Muscle layer of colon (tissue), 2 donors: ENCODE data around the gene RAB9A.

Source experiments
- H3K27ac ChIP-seq: one replicate; pipeline ENCODE4 v1.7.0; 2013; ENCODE audit warnings: low read depth, mild to moderate bottlenecking, low read length, moderate library complexity
- H3K27me3 ChIP-seq, 2 donors: one replicate each; pipeline ENCODE4 v1.7.0; 2013; ENCODE audit warnings: low read length in 2 of 2, mild to moderate bottlenecking in 2 of 2; ENCODE audit not compliant: insufficient read depth in 2 of 2, control insufficient read depth in 1 of 2
- H3K36me3 ChIP-seq: one replicate; pipeline ENCODE4 v1.7.0; 2013; ENCODE audit warnings: mild to moderate bottlenecking, low read length; ENCODE audit not compliant: insufficient read depth
- H3K4me1 ChIP-seq: one replicate; pipeline ENCODE4 v1.7.0; 2013; ENCODE audit warnings: mild to moderate bottlenecking, low read length; ENCODE audit not compliant: insufficient read depth
- H3K4me3 ChIP-seq, 2 donors: one replicate each; pipeline ENCODE4 v1.7.0; 2013; ENCODE audit warnings: low read length in 2 of 2, low read depth in 1 of 2, mild to moderate bottlenecking in 1 of 2, moderate library complexity in 1 of 2
- H3K9ac ChIP-seq: one replicate; pipeline ENCODE4 v1.7.0; 2013; ENCODE audit warnings: low read length
- H3K9me3 ChIP-seq: one replicate; pipeline ENCODE4 v1.7.0; 2013; ENCODE audit warnings: mild to moderate bottlenecking, low read length
- donor health status: abdominal sarcoma.
- donor health status: Adenocarcinoma of cecum.

RAB9A gene

GRCh38 chrX:13692771-13693231, 3.9 kb downstream of the RAB9A start:
- Histone ChIP-seq H3K36me3 (no peaks in the 10 kb centered on the region), H3K9ac (no peak overlapping the region), H3K27ac (no peak overlapping the region), H3K4me3 (no peak overlapping the region), H3K27me3 (peaks cover 10% of the 10 kb centered on the region in 2 donors), H3K9me3 (no peaks in the 10 kb centered on the region), H3K4me1 (peaks cover 25% of the 10 kb centered on the region)

GRCh38 chrX:13693341-13693961, 4.5 kb downstream of the RAB9A start:
- no peaks in the 10 kb centered on the region for H3K9me3 ChIP-seq
- no peak overlapping the region for H3K27ac ChIP-seq
- peaks cover 10% of the 10 kb centered on the region in 2 donors for H3K27me3 ChIP-seq
- no peaks in the 10 kb centered on the region for H3K36me3 ChIP-seq
- H3K4me1 ChIP-seq = peaks cover 25% of the 10 kb centered on the region
- H3K4me3 ChIP-seq = no peak overlapping the region
- no peak overlapping the region for H3K9ac ChIP-seq

GRCh38 chrX:13694359-13694758, 5.4 kb downstream of the RAB9A start:
- H3K36me3 ChIP-seq = no peaks in the 10 kb centered on the region
- H3K4me3 ChIP-seq = no peak overlapping the region
- no peak overlapping the region for H3K9ac ChIP-seq
- no peaks in the 10 kb centered on the region for H3K9me3 ChIP-seq
- peaks cover 4 to 10% of the 10 kb centered on the region in 2 donors for H3K27me3 ChIP-seq
- H3K4me1 ChIP-seq = peaks cover 29% of the 10 kb centered on the region
- no peak overlapping the region for H3K27ac ChIP-seq

- Histone ChIP-seq H3K9me3 (no peaks in the 10 kb centered on the region), H3K27me3 (peaks cover 0 to 10% of the 10 kb centered on the region in 2 donors), H3K4me3 (no peak overlapping the region), H3K9ac (no peak overlapping the region), H3K4me1 (peaks cover 30% of the 10 kb centered on the region), H3K27ac (no peak overlapping the region), H3K36me3 (no peaks in the 10 kb centered on the region)
Measured at GRCh38 chrX:13694983-13695382, 6.1 kb downstream of the RAB9A start.

GRCh38 chrX:13695601-13696115, 6.7 kb downstream of the RAB9A start:
- Histone ChIP-seq H3K4me3 (no peak overlapping the region), H3K36me3 (no peaks in the 10 kb centered on the region), H3K9ac (no peak overlapping the region), H3K27me3 (peaks cover 0 to 5% of the 10 kb centered on the region in 2 donors), H3K9me3 (no peaks in the 10 kb centered on the region), H3K27ac (no peak overlapping the region), H3K4me1 (peaks cover 30% of the 10 kb centered on the region)

- H3K27me3 ChIP-seq = peaks cover 0 to 3% of the 10 kb centered on the region in 2 donors
- H3K27ac ChIP-seq = no peak overlapping the region
- H3K9me3 ChIP-seq = no peaks in the 10 kb centered on the region
- no peaks in the 10 kb centered on the region for H3K36me3 ChIP-seq
- H3K4me1 ChIP-seq = peaks cover 27% of the 10 kb centered on the region
- H3K4me3 ChIP-seq = no peak overlapping the region
- H3K9ac ChIP-seq = no peak overlapping the region
Measured at GRCh38 chrX:13697455-13697854, 8.5 kb downstream of the RAB9A start.

- Histone ChIP-seq H3K36me3 (no peaks in the 10 kb centered on the region), H3K9ac (no peak overlapping the region), H3K27me3 (no peaks in the 10 kb centered on the region), H3K4me1 (peaks cover 23% of the 10 kb centered on the region), H3K27ac (no peak overlapping the region), H3K9me3 (no peaks in the 10 kb centered on the region), H3K4me3 (no peak overlapping the region)
Measured at GRCh38 chrX:13697976-13698375, 9.0 kb downstream of the RAB9A start.

GRCh38 chrX:13698432-13698831, 9.5 kb downstream of the RAB9A start:
- no peak overlapping the region for H3K27ac ChIP-seq
- no peak overlapping the region for H3K9ac ChIP-seq
- H3K9me3 ChIP-seq = no peaks in the 10 kb centered on the region
- no peaks in the 10 kb centered on the region for H3K27me3 ChIP-seq
- H3K4me3 ChIP-seq = no peak overlapping the region
- no peaks in the 10 kb centered on the region for H3K36me3 ChIP-seq
- H3K4me1 ChIP-seq = peaks cover 24% of the 10 kb centered on the region

- H3K36me3 ChIP-seq = no peaks in the 10 kb centered on the region
- no peak overlapping the region for H3K9ac ChIP-seq
- H3K27ac ChIP-seq = no peak overlapping the region
- H3K9me3 ChIP-seq = no peaks in the 10 kb centered on the region
- no peak overlapping the region for H3K4me3 ChIP-seq
- peaks cover 16% of the 10 kb centered on the region for H3K4me1 ChIP-seq
- no peaks in the 10 kb centered on the region for H3K27me3 ChIP-seq
Measured at GRCh38 chrX:13699183-13699826, 10.4 kb downstream of the RAB9A start.

- Histone ChIP-seq H3K4me3 (no peak overlapping the region), H3K4me1 (peaks cover 12% of the 10 kb centered on the region), H3K36me3 (no peaks in the 10 kb centered on the region), H3K9me3 (no peaks in the 10 kb centered on the region), H3K27me3 (no peaks in the 10 kb centered on the region), H3K27ac (no peak overlapping the region), H3K9ac (no peak overlapping the region)
Measured at GRCh38 chrX:13700380-13700779, 11.5 kb downstream of the RAB9A start.

GRCh38 chrX:13702111-13702789, 13.3 kb downstream of the RAB9A start:
- Histone ChIP-seq H3K27me3 (no peaks in the 10 kb centered on the region), H3K4me1 (peaks cover 10% of the 10 kb centered on the region), H3K9me3 (no peaks in the 10 kb centered on the region), H3K4me3 (no peak overlapping the region), H3K36me3 (no peaks in the 10 kb centered on the region), H3K27ac (no peak overlapping the region), H3K9ac (no peak overlapping the region)
